B cell (primary cell): Measurements from ENCODE around the gene TIE1.

ENCODE experiments used
- CTCF ChIP-seq: fragments of 200-600 bp; IDR thresholded peaks from one replicate; pipeline ENCODE4 v1.8.0; 2022; ENCODE audit warnings: antibody characterized with exemption, mild to moderate bottlenecking
- EZH2 ChIP-seq: IDR thresholded peaks from 2 replicates; pipeline ENCODE4 v1.6.1; 2012; ENCODE audit warnings: borderline replicate concordance, low read depth, mild to moderate bottlenecking, moderate library complexity, low read length; ENCODE audit not compliant: insufficient read depth, poor library complexity, severe bottlenecking

GRCh38 chr1:43284546-43285110 lies 16.2 kb upstream of the TIE1 start:
- TF ChIP-seq CTCF (no peak), EZH2 (no peak)
